GM19452 (cell line): ENCODE results near the gene MYCBPAP.
"Not testable (repeated sequence)": the region's sequence is repeated elsewhere in the genome, so short reads cannot be mapped to it uniquely, and the experiment has no call there.

Experiments used
- ATAC-seq: cut with Tn5 transposase; IDR thresholded peaks from one replicate; pipeline ENCODE4 v1.9.1; 2021; ENCODE audit not compliant: unreplicated experiment

The MYCBPAP gene

GRCh38 chr17:50470426-50470825 lies 37.8 kb upstream of the MYCBPAP start:
- ATAC-seq, result no peak

- no peak for ATAC-seq
These were observed 37.0 kb upstream of the MYCBPAP start for GRCh38 chr17:50471009-50471905.

GRCh38 chr17:50472286-50472685 lies 36.0 kb upstream of the MYCBPAP start:
- no peak for ATAC-seq

GRCh38 chr17:50472761-50473161 lies 35.5 kb upstream of the MYCBPAP start:
- not testable (repeated sequence) for ATAC-seq

GRCh38 chr17:50473901-50474300 lies 34.3 kb upstream of the MYCBPAP start:
- ATAC-seq, result no peak

- no peak for ATAC-seq
These were observed 33.7 kb upstream of the MYCBPAP start for GRCh38 chr17:50474523-50474922.

GRCh38 chr17:50475362-50475761 lies 32.9 kb upstream of the MYCBPAP start:
- ATAC-seq, result no peak

- not testable (repeated sequence) for ATAC-seq
These were observed 32.3 kb upstream of the MYCBPAP start for GRCh38 chr17:50475775-50476544.

- ATAC-seq, result no peak
These were observed 31.5 kb upstream of the MYCBPAP start for GRCh38 chr17:50476545-50477315.

- no peak for ATAC-seq
These were observed 30.3 kb upstream of the MYCBPAP start for GRCh38 chr17:50477976-50478375.

GRCh38 chr17:50478391-50479381 lies 29.6 kb upstream of the MYCBPAP start, which contains the start of gene RSAD1:
RSAD1 (plus strand) TSS chr17:50478860; CDS start chr17:50478885, 25 bp downstream.
- peak; percentile 88 for ATAC-seq

- peak; percentile 36 for ATAC-seq
These were observed 28.6 kb upstream of the MYCBPAP start for GRCh38 chr17:50479522-50480141.

- ATAC-seq, result no peak
These were observed 28.0 kb upstream of the MYCBPAP start for GRCh38 chr17:50480142-50480764.

- no peak for ATAC-seq
These were observed 27.3 kb upstream of the MYCBPAP start for GRCh38 chr17:50480854-50481490.

GRCh38 chr17:50481648-50482047 lies 26.6 kb upstream of the MYCBPAP start:
- no peak for ATAC-seq

- ATAC-seq, result no peak
These were observed 26.1 kb upstream of the MYCBPAP start for GRCh38 chr17:50482110-50482509.

- ATAC-seq, result no peak
These were observed 25.7 kb upstream of the MYCBPAP start for GRCh38 chr17:50482516-50482915.

GRCh38 chr17:50483266-50483665 lies 25.0 kb upstream of the MYCBPAP start:
- no peak for ATAC-seq
